Thoracic aorta (tissue), 2 donors: ENCODE results near the gene PDE6B. TPM values are rescaled to one million over a fixed set of nuclear protein-coding genes. Genes with fewer than 3 reads are reported as not detected.

Experiments used
- ATAC-seq: fragments of 150-250 bp; one replicate; pipeline ENCODE4 v1.8.0; 2017; ENCODE audit warnings: low read depth; ENCODE audit not compliant: insufficient number of reproducible peaks, low FRiP score
- DNase-seq: peaks from one replicate; pipeline ENCODE4 v3.0.0-alpha.2; 2020; ENCODE audit warnings: low spot score
- H3K27ac ChIP-seq, 2 donors: fragments of 200-600 bp; sonication (generic); 1 replicate in 1 of 2; 2 replicates in 1 of 2; pipeline ENCODE4 v1.5.1; 2016; ENCODE audit warnings: mild to moderate bottlenecking in 2 of 2, moderate library complexity in 2 of 2
- H3K27me3 ChIP-seq: fragments of 200-600 bp; sonication (generic); replicated peaks from 2 replicates; pipeline ENCODE4 v1.6.0; 2016; ENCODE audit warnings: mild to moderate bottlenecking; ENCODE audit not compliant: insufficient read depth
- H3K36me3 ChIP-seq: fragments of 200-600 bp; sonication (generic); one replicate; pipeline ENCODE4 v1.5.1; 2016
- H3K4me1 ChIP-seq, 2 donors: fragments of 200-600 bp; sonication (generic); 1 replicate in 1 of 2; 2 replicates in 1 of 2; pipeline versions ENCODE4 v1.5.1 to v1.6.0; 2016; ENCODE audit warnings: low read depth in 2 of 2, mild to moderate bottlenecking in 1 of 2; ENCODE audit not compliant: control insufficient read depth in 1 of 2
- H3K4me3 ChIP-seq: fragments of 200-600 bp; sonication (generic); 2 replicates; pipeline ENCODE4 v1.5.1; 2016; ENCODE audit warnings: mild to moderate bottlenecking
- H3K9me3 ChIP-seq: fragments of 200-600 bp; sonication (generic); 2 replicates; pipeline ENCODE4 v1.5.1; 2016
- CTCF ChIP-seq: fragments of 200-600 bp; sonication (generic); IDR thresholded peaks from one replicate; pipeline ENCODE4 v1.5.1; 2019; ENCODE audit warnings: antibody characterized with exemption
- total RNA-seq, 2 donors: library from RNA; depleted of rRNA; stranded (reverse); fragments of >200 nt; gene quantifications; one replicate each; pipeline versions ENCODE4 v1.1.0 to v1.2.3, GENCODE V29; 2016

The PDE6B gene
- total RNA-seq, 2 donors from 2014 or later = 1.8 to 3.6 TPM

GRCh38 chr4:602559-602942 is 22.8 kb upstream of the PDE6B start:
- ATAC-seq = no peak
- Histone ChIP-seq H3K9me3 (no peaks in the 10 kb centered on the region), H3K27ac (no peak overlapping the region), H3K4me1 (no peaks in the 10 kb centered on the region), H3K36me3 (no peaks in the 10 kb centered on the region), H3K4me3 (no peak overlapping the region), H3K27me3 (no peaks in the 10 kb centered on the region)
- TF ChIP-seq CTCF = no peak
- DNase-seq = no peak

- ATAC-seq = no peak
- no peak for TF ChIP-seq CTCF
- H3K36me3 ChIP-seq = no peaks in the 10 kb centered on the region
- no peaks in the 10 kb centered on the region for H3K27me3 ChIP-seq
- DNase-seq = no peak
- H3K4me3 ChIP-seq = no peak overlapping the region
- H3K27ac ChIP-seq = no peak overlapping the region
- H3K9me3 ChIP-seq = no peaks in the 10 kb centered on the region
- H3K4me1 ChIP-seq = no peaks in the 10 kb centered on the region
These were observed 21.2 kb upstream of the PDE6B start for GRCh38 chr4:604131-604530.

- Histone ChIP-seq H3K9me3 (no peaks in the 10 kb centered on the region), H3K4me1 (no peaks in the 10 kb centered on the region), H3K27me3 (no peaks in the 10 kb centered on the region), H3K36me3 (no peaks in the 10 kb centered on the region), H3K27ac (no peak overlapping the region), H3K4me3 (no peak overlapping the region)
- ATAC-seq (no peak), DNase-seq (no peak)
- TF ChIP-seq CTCF = no peak
These were observed 19.5 kb upstream of the PDE6B start for GRCh38 chr4:605702-606425.

GRCh38 chr4:608236-608635 is 17.1 kb upstream of the PDE6B start:
- no peak for TF ChIP-seq CTCF
- Histone ChIP-seq H3K9me3 (no peaks in the 10 kb centered on the region), H3K4me1 (no peaks in the 10 kb centered on the region), H3K27me3 (no peaks in the 10 kb centered on the region), H3K27ac (no peak overlapping the region), H3K4me3 (no peak overlapping the region), H3K36me3 (no peaks in the 10 kb centered on the region)
- DNase-seq = no peak
- no peak for ATAC-seq

- Histone ChIP-seq H3K27me3 (no peaks in the 10 kb centered on the region), H3K36me3 (no peaks in the 10 kb centered on the region), H3K4me3 (no peak overlapping the region), H3K9me3 (no peaks in the 10 kb centered on the region), H3K4me1 (no peaks in the 10 kb centered on the region), H3K27ac (no peak overlapping the region)
- no peak for ATAC-seq
- no peak for TF ChIP-seq CTCF
- DNase-seq = no peak
These were observed 15.8 kb upstream of the PDE6B start for GRCh38 chr4:609400-610050.
